Activated naive CD4-positive, alpha-beta T cell treated with anti-CD3 and anti-CD28 coated beads, Interleukin-2, amount 50 U/mL, for 24 hours (primary cell): ENCODE measurements around the gene FAH.

Source experiments
- H3K27ac Mint-ChIP-seq: one replicate; pipeline ENCODE4 v1.8.0; 2021; ENCODE audit warnings: mild to moderate bottlenecking, mixed read lengths
- H3K27me3 Mint-ChIP-seq: one replicate; pipeline ENCODE4 v1.8.0; 2021; ENCODE audit warnings: mixed read lengths
- H3K36me3 Mint-ChIP-seq: one replicate; pipeline ENCODE4 v1.8.0; 2021; ENCODE audit warnings: mixed read lengths
- H3K4me1 Mint-ChIP-seq: one replicate; pipeline ENCODE4 v1.8.0; 2021; ENCODE audit warnings: mixed read lengths
- H3K4me3 Mint-ChIP-seq: one replicate; pipeline ENCODE4 v1.8.0; 2021; ENCODE audit warnings: mild to moderate bottlenecking, mixed read lengths
- H3K9me3 Mint-ChIP-seq: one replicate; pipeline ENCODE4 v1.8.0; 2021; ENCODE audit warnings: mixed read lengths

FAH gene

GRCh38 chr15:80176443-80176842 lies 23.6 kb downstream of the FAH start:
- H3K4me1 Mint-ChIP-seq = no peaks in the 10 kb centered on the region
- no peaks in the 10 kb centered on the region for H3K9me3 Mint-ChIP-seq
- H3K27ac Mint-ChIP-seq = no peak overlapping the region
- H3K36me3 Mint-ChIP-seq = peaks cover 9% of the 10 kb centered on the region
- no peak overlapping the region for H3K4me3 Mint-ChIP-seq
- no peaks in the 10 kb centered on the region for H3K27me3 Mint-ChIP-seq

GRCh38 chr15:80177156-80177555 lies 24.4 kb downstream of the FAH start:
- no peaks in the 10 kb centered on the region for H3K4me1 Mint-ChIP-seq
- no peak overlapping the region for H3K4me3 Mint-ChIP-seq
- no peaks in the 10 kb centered on the region for H3K9me3 Mint-ChIP-seq
- peaks cover 12% of the 10 kb centered on the region for H3K36me3 Mint-ChIP-seq
- no peaks in the 10 kb centered on the region for H3K27me3 Mint-ChIP-seq
- no peak overlapping the region for H3K27ac Mint-ChIP-seq

- no peak overlapping the region for H3K4me3 Mint-ChIP-seq
- H3K27ac Mint-ChIP-seq = no peak overlapping the region
- no peaks in the 10 kb centered on the region for H3K9me3 Mint-ChIP-seq
- no peaks in the 10 kb centered on the region for H3K27me3 Mint-ChIP-seq
- peaks cover 12% of the 10 kb centered on the region for H3K36me3 Mint-ChIP-seq
- H3K4me1 Mint-ChIP-seq = no peaks in the 10 kb centered on the region
These were observed 26.4 kb downstream of the FAH start for GRCh38 chr15:80179025-80179759.

GRCh38 chr15:80179935-80180334 lies 27.1 kb downstream of the FAH start:
- Mint-ChIP-seq H3K27me3 (no peaks in the 10 kb centered on the region), H3K36me3 (peaks cover 15% of the 10 kb centered on the region), H3K27ac (no peak overlapping the region), H3K4me3 (no peak overlapping the region), H3K4me1 (no peaks in the 10 kb centered on the region), H3K9me3 (no peaks in the 10 kb centered on the region)

- H3K4me3 Mint-ChIP-seq = no peak overlapping the region
- H3K27ac Mint-ChIP-seq = no peak overlapping the region
- H3K9me3 Mint-ChIP-seq = no peaks in the 10 kb centered on the region
- no peaks in the 10 kb centered on the region for H3K27me3 Mint-ChIP-seq
- peaks cover 19% of the 10 kb centered on the region for H3K36me3 Mint-ChIP-seq
- H3K4me1 Mint-ChIP-seq = no peaks in the 10 kb centered on the region
These were observed 27.7 kb downstream of the FAH start for GRCh38 chr15:80180468-80180867.

- Mint-ChIP-seq H3K4me1 (no peaks in the 10 kb centered on the region), H3K9me3 (no peaks in the 10 kb centered on the region), H3K27me3 (no peaks in the 10 kb centered on the region), H3K27ac (no peak overlapping the region), H3K36me3 (peaks cover 20% of the 10 kb centered on the region), H3K4me3 (no peak overlapping the region)
These were observed 28.2 kb downstream of the FAH start for GRCh38 chr15:80180986-80181385.

GRCh38 chr15:80182611-80183261 lies 29.9 kb downstream of the FAH start:
- no peaks in the 10 kb centered on the region for H3K27me3 Mint-ChIP-seq
- H3K4me3 Mint-ChIP-seq = no peak overlapping the region
- H3K36me3 Mint-ChIP-seq = peaks cover 27% of the 10 kb centered on the region
- no peaks in the 10 kb centered on the region for H3K9me3 Mint-ChIP-seq
- H3K4me1 Mint-ChIP-seq = no peaks in the 10 kb centered on the region
- no peak overlapping the region for H3K27ac Mint-ChIP-seq

- H3K4me1 Mint-ChIP-seq = no peaks in the 10 kb centered on the region
- no peaks in the 10 kb centered on the region for H3K9me3 Mint-ChIP-seq
- peaks cover 27% of the 10 kb centered on the region for H3K36me3 Mint-ChIP-seq
- H3K27ac Mint-ChIP-seq = no peak overlapping the region
- no peak overlapping the region for H3K4me3 Mint-ChIP-seq
- no peaks in the 10 kb centered on the region for H3K27me3 Mint-ChIP-seq
These were observed 30.5 kb downstream of the FAH start for GRCh38 chr15:80183306-80183705.

GRCh38 chr15:80183886-80184285 lies 31.1 kb downstream of the FAH start:
- H3K4me3 Mint-ChIP-seq = no peak overlapping the region
- no peaks in the 10 kb centered on the region for H3K9me3 Mint-ChIP-seq
- H3K4me1 Mint-ChIP-seq = no peaks in the 10 kb centered on the region
- no peaks in the 10 kb centered on the region for H3K27me3 Mint-ChIP-seq
- H3K36me3 Mint-ChIP-seq = peaks cover 25% of the 10 kb centered on the region
- no peak overlapping the region for H3K27ac Mint-ChIP-seq

GRCh38 chr15:80184554-80184953 lies 31.8 kb downstream of the FAH start:
- no peak overlapping the region for H3K4me3 Mint-ChIP-seq
- H3K9me3 Mint-ChIP-seq = no peaks in the 10 kb centered on the region
- H3K27me3 Mint-ChIP-seq = no peaks in the 10 kb centered on the region
- no peaks in the 10 kb centered on the region for H3K4me1 Mint-ChIP-seq
- H3K27ac Mint-ChIP-seq = no peak overlapping the region
- H3K36me3 Mint-ChIP-seq = peaks cover 25% of the 10 kb centered on the region

- Mint-ChIP-seq H3K36me3 (peaks cover 25% of the 10 kb centered on the region), H3K4me3 (no peak overlapping the region), H3K27me3 (no peaks in the 10 kb centered on the region), H3K9me3 (no peaks in the 10 kb centered on the region), H3K4me1 (no peaks in the 10 kb centered on the region), H3K27ac (no peak overlapping the region)
These were observed 32.4 kb downstream of the FAH start for GRCh38 chr15:80185152-80185551.

GRCh38 chr15:80186066-80186465 lies 33.3 kb downstream of the FAH start:
- H3K4me3 Mint-ChIP-seq = no peak overlapping the region
- peaks cover 25% of the 10 kb centered on the region for H3K36me3 Mint-ChIP-seq
- H3K9me3 Mint-ChIP-seq = no peaks in the 10 kb centered on the region
- H3K27ac Mint-ChIP-seq = no peak overlapping the region
- no peaks in the 10 kb centered on the region for H3K4me1 Mint-ChIP-seq
- H3K27me3 Mint-ChIP-seq = no peaks in the 10 kb centered on the region

- Mint-ChIP-seq H3K4me3 (no peak overlapping the region), H3K4me1 (no peaks in the 10 kb centered on the region), H3K36me3 (peaks cover 22% of the 10 kb centered on the region), H3K27me3 (no peaks in the 10 kb centered on the region), H3K27ac (no peak overlapping the region), H3K9me3 (no peaks in the 10 kb centered on the region)
These were observed 33.8 kb downstream of the FAH start for GRCh38 chr15:80186597-80186996.

GRCh38 chr15:80188251-80188650 lies 35.5 kb downstream of the FAH start:
- H3K36me3 Mint-ChIP-seq = peaks cover 18% of the 10 kb centered on the region
- no peaks in the 10 kb centered on the region for H3K9me3 Mint-ChIP-seq
- H3K4me1 Mint-ChIP-seq = no peaks in the 10 kb centered on the region
- no peak overlapping the region for H3K27ac Mint-ChIP-seq
- no peak overlapping the region for H3K4me3 Mint-ChIP-seq
- no peaks in the 10 kb centered on the region for H3K27me3 Mint-ChIP-seq

- Mint-ChIP-seq H3K9me3 (no peaks in the 10 kb centered on the region), H3K36me3 (peaks cover 10% of the 10 kb centered on the region), H3K27me3 (no peaks in the 10 kb centered on the region), H3K27ac (no peak overlapping the region), H3K4me3 (no peak overlapping the region), H3K4me1 (no peaks in the 10 kb centered on the region)
These were observed 38.4 kb downstream of the FAH start for GRCh38 chr15:80191198-80191597.

GRCh38 chr15:80191897-80192595 lies 39.2 kb downstream of the FAH start:
- no peak overlapping the region for H3K27ac Mint-ChIP-seq

More at GRCh38 chr15:80191897-80192595, 39.2 kb downstream of the FAH start:
- H3K27me3 Mint-ChIP-seq = no peaks in the 10 kb centered on the region
- H3K4me1 Mint-ChIP-seq = no peaks in the 10 kb centered on the region
- no peaks in the 10 kb centered on the region for H3K9me3 Mint-ChIP-seq
- peaks cover 6% of the 10 kb centered on the region for H3K36me3 Mint-ChIP-seq
- H3K4me3 Mint-ChIP-seq = no peak overlapping the region
